ENCODE measurements around the gene NEO1.

NEO1 gene

DNA sequence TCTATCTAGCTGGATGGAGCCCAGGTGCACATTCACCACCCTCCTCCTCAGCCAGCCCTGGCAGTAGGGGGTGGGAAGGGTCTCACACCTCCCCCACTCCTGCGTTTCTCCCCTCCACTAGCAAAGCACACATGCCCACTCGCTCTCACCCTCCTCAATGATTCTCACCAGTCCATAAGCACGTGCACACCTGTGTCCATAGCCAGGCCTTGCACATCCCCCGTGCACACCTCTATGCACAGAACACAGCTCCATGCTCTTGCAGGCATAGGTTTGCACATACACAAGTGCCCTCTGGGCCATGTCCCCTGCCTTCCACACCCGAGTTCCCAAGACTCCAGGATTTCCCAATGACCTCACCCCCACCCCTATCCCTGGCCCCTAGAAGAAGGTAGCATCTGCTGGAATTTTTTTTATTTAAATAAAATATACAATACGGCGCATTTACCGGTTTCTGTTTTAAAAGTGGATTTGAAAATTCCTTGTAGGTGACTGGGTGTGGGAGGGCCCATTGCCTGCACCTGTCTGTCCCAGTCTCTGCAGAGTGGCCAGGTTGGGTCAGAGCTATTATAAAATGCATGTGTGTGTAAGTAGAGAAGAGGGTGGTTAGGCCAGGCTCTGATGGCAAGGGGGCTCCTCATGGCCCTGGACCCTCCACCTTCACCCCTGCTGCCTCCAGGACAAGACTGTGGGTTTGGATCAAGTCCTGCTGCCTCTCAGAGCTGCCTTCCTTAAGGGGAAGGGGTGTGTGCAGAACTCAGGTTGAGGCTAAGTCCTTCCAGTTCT, 267.4 kb downstream of the NEO1 start:
- TF ChIP-seq EZH2phosphoT487 (IDR thresholded peaks at IDR 0.05; ENCODE audit: low read length): no peak
- TF ChIP-seq EZH2 (optimal IDR thresholded peaks at IDR 0.05; ENCODE audit: low read depth, low read length): no peak
- TF ChIP-seq, protein P1, sequence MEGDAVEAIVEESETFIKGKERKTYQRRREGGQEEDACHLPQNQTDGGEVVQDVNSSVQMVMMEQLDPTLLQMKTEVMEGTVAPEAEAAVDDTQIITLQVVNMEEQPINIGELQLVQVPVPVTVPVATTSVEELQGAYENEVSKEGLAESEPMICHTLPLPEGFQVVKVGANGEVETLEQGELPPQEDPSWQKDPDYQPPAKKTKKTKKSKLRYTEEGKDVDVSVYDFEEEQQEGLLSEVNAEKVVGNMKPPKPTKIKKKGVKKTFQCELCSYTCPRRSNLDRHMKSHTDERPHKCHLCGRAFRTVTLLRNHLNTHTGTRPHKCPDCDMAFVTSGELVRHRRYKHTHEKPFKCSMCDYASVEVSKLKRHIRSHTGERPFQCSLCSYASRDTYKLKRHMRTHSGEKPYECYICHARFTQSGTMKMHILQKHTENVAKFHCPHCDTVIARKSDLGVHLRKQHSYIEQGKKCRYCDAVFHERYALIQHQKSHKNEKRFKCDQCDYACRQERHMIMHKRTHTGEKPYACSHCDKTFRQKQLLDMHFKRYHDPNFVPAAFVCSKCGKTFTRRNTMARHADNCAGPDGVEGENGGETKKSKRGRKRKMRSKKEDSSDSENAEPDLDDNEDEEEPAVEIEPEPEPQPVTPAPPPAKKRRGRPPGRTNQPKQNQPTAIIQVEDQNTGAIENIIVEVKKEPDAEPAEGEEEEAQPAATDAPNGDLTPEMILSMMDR (IDR thresholded peaks at IDR 0.05; ENCODE audit: low read length): no peak
- Histone ChIP-seq H3K4me2 (ENCODE audit: low read depth, low read length) (no peak overlapping the region), H3K9me3 (replicated peaks; ENCODE audit: insufficient read depth, low read length) (no peaks in the 10 kb centered on the region), H3K4me1 (ENCODE audit: low read length) (no peaks in the 10 kb centered on the region), H3K79me2 (ENCODE audit: low read length) (no peaks in the 10 kb centered on the region), H3K4me3 (ENCODE audit: low read length) (no peak overlapping the region), H3K27me3 (replicated peaks; ENCODE audit: insufficient read depth, low read length) (no peaks in the 10 kb centered on the region), H4K20me1 (ENCODE audit: insufficient read depth, low read length) (no peaks in the 10 kb centered on the region), H3K9me2 (replicated peaks; ENCODE audit: insufficient read depth, low read length) (no peaks in the 10 kb centered on the region), H3F3A (ENCODE audit: insufficient read depth, low read length) (no peaks in the 10 kb centered on the region), H3K27ac (ENCODE audit: low read length) (no peak overlapping the region), H3K9ac (ENCODE audit: low read length) (no peak overlapping the region), H3K36me3 (replicated peaks; ENCODE audit: insufficient read depth, low read length) (no peaks in the 10 kb centered on the region), H2AFZ (ENCODE audit: low read length) (no peak overlapping the region)
- DNase-seq: no peak

DNA sequence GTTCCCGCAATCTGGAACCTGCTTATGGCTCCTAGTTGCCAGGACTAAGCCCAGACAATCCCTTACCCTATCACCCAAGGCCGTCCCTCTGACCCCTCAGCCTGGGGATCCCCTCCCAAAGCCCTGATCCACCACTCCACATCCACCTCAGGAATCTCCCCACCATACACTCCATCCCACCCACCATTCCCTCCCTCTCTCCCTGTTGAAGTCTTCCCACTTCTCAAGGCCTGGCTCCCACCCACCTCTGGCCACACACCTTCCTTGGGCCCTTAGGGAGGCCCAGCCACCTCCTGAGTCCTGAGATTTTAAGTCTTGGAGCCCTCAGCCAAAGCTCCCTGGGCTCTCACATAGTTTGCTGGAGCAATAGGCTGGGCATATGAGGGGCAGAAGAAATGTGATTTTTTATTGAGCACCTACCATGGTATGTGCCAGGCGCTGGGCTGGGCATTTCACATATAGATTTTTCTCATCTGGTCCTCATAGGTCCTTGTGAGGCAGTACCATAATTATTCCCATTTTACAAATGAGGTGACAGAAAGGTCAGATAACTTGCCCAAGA, 268.4 kb downstream of the NEO1 start:
- Histone ChIP-seq H3K36me3 (replicated peaks; ENCODE audit: insufficient read depth, low read length) (no peaks in the 10 kb centered on the region), H3K9me2 (replicated peaks; ENCODE audit: insufficient read depth, low read length) (no peaks in the 10 kb centered on the region), H3K9ac (ENCODE audit: low read length) (no peak overlapping the region), H3K79me2 (ENCODE audit: low read length) (no peaks in the 10 kb centered on the region), H3K27me3 (replicated peaks; ENCODE audit: insufficient read depth, low read length) (no peaks in the 10 kb centered on the region), H3K4me2 (ENCODE audit: low read depth, low read length) (no peak overlapping the region), H3K4me3 (ENCODE audit: low read length) (no peak overlapping the region), H3K27ac (ENCODE audit: low read length) (no peak overlapping the region), H3F3A (ENCODE audit: insufficient read depth, low read length) (no peaks in the 10 kb centered on the region), H4K20me1 (ENCODE audit: insufficient read depth, low read length) (no peaks in the 10 kb centered on the region), H3K4me1 (ENCODE audit: low read length) (no peaks in the 10 kb centered on the region), H2AFZ (ENCODE audit: low read length) (no peak overlapping the region), H3K9me3 (replicated peaks; ENCODE audit: insufficient read depth, low read length) (no peaks in the 10 kb centered on the region)
- TF ChIP-seq, protein P1 (IDR thresholded peaks at IDR 0.05; ENCODE audit: low read length): no peak
- TF ChIP-seq EZH2phosphoT487 (IDR thresholded peaks at IDR 0.05; ENCODE audit: low read length) (no peak), EZH2 (optimal IDR thresholded peaks at IDR 0.05; ENCODE audit: low read depth, low read length) (no peak)
- DNase-seq: no peak

DNA sequence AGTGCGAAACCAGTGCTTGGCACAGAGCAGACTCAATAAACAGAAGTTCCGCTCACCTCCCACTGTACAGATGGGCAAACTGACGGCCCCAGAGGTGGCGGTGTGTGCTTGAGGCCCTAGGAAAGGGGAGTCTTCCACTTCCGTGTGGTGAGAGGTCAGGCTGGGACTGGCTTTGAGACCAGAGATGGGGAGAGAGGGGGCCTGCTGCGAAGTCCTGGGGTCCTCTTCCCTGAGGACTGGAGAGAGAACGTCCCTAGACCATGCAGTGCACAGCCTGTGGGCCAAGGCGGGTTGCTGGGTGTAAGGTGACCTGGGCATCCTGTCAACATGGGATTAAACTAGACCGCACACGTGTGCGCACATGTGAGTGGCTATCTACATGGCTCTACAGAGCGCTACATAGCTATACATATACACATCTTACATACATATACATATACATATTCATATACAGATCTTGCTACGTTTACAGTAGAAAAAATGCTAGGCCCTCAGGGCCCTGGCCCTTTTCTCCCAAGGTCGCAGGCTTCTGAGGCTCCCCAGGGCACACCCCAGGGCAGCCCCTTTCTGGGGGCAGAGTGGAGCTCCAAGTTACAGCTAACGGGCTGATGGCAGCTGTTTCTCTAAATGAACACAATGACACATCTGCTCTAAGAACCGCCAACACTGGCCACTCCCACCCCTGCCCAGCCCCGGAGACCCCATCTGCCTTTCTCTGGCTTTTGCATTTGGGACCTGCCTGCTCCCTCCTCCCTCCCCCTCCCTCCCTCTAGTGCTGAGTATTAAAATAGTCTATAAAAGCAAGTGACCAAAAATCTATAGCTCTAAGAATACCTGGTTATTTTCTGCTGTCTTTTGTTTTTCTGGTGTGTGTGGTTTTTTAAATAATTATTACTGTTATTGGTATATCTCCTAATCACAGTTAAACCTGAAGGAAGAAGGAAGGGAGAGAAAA, 269.5 kb downstream of the NEO1 start:
- H3K9ac ChIP-seq (ENCODE audit: low read length): no peak overlapping the region
- H3K4me3 ChIP-seq (ENCODE audit: low read length): no peak overlapping the region
- no peak overlapping the region for H3K27ac ChIP-seq (ENCODE audit: low read length)
- H2AFZ ChIP-seq (ENCODE audit: low read length): no peak overlapping the region
- H3K9me2 ChIP-seq (replicated peaks; ENCODE audit: insufficient read depth, low read length): no peaks in the 10 kb centered on the region
- H3K4me1 ChIP-seq (ENCODE audit: low read length): no peaks in the 10 kb centered on the region
- H3K36me3 ChIP-seq (replicated peaks; ENCODE audit: insufficient read depth, low read length): no peaks in the 10 kb centered on the region
- H3F3A ChIP-seq (ENCODE audit: insufficient read depth, low read length): no peaks in the 10 kb centered on the region
- no peak for DNase-seq
- H3K4me2 ChIP-seq (ENCODE audit: low read depth, low read length): no peak overlapping the region
- no peaks in the 10 kb centered on the region for H3K79me2 ChIP-seq (ENCODE audit: low read length)
- no peaks in the 10 kb centered on the region for H4K20me1 ChIP-seq (ENCODE audit: insufficient read depth, low read length)
- H3K27me3 ChIP-seq (replicated peaks; ENCODE audit: insufficient read depth, low read length): no peaks in the 10 kb centered on the region
- TF ChIP-seq, protein P1 (IDR thresholded peaks at IDR 0.05; ENCODE audit: low read length): no peak
- no peak for TF ChIP-seq EZH2 (optimal IDR thresholded peaks at IDR 0.05; ENCODE audit: low read depth, low read length)
- TF ChIP-seq EZH2phosphoT487 (IDR thresholded peaks at IDR 0.05; ENCODE audit: low read length): no peak
- H3K9me3 ChIP-seq (replicated peaks; ENCODE audit: insufficient read depth, low read length): no peaks in the 10 kb centered on the region
